Cardiac fibroblast (primary cell): ENCODE results near the gene NFIB.

Source experiments
- DNase-seq, 2 donors: peaks; one replicate each; pipeline versions ENCODE4 v3.0.0 to v3.0.0-alpha.2; 2010; ENCODE audit warnings: low read depth in 2 of 2
- H3K4me3 ChIP-seq, 2 donors: replicated peaks in 1 of 2; 1 replicate in 1 of 2; 2 replicates in 1 of 2; pipeline ENCODE4 v1.5.1; 2011; ENCODE audit warnings: low read depth in 2 of 2, low read length in 2 of 2, mild to moderate bottlenecking in 2 of 2, moderate library complexity in 1 of 2
- TF ChIP-seq, protein P1 (sequence below): IDR thresholded peaks from one replicate; pipeline ENCODE4 v1.5.1; 2011; ENCODE audit warnings: low read depth, mild to moderate bottlenecking, low read length, inconsistent platforms

The NFIB gene

DNA sequence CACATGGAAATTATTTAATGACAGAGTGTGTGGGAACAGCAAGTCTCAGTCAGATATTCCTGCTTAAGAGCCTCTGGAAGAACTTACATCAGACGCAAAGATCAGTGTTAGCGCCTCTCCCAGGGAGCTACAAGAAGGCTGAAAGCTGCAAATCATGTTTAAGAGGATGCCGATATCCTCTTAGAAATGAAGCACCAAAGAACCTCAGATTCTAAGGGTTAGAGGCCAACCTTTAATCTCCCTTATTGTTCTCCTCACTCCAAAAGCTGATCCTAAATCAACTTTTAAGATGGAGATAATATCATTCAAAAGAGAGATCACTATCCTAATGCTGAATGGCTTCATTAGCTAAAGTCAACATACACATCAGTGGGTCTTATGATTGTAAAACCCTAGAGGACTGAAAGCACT lies 160.6 kb downstream of the NFIB start:
- peak; percentile 41 to 57 for DNase-seq
- TF ChIP-seq, protein P1, sequence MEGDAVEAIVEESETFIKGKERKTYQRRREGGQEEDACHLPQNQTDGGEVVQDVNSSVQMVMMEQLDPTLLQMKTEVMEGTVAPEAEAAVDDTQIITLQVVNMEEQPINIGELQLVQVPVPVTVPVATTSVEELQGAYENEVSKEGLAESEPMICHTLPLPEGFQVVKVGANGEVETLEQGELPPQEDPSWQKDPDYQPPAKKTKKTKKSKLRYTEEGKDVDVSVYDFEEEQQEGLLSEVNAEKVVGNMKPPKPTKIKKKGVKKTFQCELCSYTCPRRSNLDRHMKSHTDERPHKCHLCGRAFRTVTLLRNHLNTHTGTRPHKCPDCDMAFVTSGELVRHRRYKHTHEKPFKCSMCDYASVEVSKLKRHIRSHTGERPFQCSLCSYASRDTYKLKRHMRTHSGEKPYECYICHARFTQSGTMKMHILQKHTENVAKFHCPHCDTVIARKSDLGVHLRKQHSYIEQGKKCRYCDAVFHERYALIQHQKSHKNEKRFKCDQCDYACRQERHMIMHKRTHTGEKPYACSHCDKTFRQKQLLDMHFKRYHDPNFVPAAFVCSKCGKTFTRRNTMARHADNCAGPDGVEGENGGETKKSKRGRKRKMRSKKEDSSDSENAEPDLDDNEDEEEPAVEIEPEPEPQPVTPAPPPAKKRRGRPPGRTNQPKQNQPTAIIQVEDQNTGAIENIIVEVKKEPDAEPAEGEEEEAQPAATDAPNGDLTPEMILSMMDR, result no peak
- no peak overlapping the region for H3K4me3 ChIP-seq

DNA sequence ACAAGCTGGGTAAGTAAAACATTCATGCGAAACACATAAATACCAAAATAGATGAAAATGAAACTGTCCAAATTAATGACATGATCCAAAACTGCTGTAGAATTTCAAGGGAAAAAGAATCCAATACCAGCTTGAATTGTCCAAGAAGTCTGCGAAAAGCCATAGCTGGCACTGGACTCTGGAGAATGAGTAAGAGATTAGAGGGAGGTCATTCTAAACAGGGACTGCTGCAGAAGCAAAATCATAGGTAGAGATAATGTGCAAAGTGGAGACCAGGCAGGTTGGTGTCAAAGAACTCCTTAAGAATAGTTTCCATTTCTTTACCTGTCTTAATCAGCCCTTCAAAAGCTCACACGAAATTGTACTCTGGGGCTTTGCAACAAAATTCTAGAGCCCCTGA lies 162.5 kb downstream of the NFIB start:
- TF ChIP-seq, protein P1, result no peak
- DNase-seq, result no peak
- no peak overlapping the region for H3K4me3 ChIP-seq

DNA sequence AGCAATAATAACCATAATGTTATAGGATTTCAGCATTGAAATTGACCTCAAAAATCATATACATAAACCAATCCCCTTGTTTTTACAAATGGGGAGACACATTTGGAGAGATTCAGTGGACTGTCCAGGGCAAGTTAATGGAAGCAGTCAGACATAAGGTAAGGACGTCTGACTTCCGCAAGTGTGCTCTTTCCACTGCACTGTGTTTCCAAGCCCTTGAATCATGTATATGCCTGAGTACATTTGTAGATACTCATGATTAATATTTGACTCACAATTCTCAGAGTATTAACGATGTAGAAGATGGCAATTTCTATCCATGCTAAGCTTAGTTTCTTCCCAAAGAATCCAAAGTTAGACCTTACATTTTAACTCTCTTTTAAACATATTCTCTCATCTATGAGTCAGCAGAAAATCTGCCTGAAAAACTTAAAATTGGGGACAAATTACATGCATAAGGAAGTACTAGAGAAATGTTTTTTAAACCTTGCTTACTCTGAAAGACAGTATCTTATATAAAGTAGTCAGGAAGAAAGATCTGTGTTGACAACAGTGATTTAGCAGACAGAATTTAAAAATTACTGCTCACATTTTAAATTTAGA lies 165.3 kb downstream of the NFIB start:
- DNase-seq, result peak in 1 of 2 donors; percentile 63
- TF ChIP-seq, protein P1, result no peak
- no peak overlapping the region for H3K4me3 ChIP-seq

DNA sequence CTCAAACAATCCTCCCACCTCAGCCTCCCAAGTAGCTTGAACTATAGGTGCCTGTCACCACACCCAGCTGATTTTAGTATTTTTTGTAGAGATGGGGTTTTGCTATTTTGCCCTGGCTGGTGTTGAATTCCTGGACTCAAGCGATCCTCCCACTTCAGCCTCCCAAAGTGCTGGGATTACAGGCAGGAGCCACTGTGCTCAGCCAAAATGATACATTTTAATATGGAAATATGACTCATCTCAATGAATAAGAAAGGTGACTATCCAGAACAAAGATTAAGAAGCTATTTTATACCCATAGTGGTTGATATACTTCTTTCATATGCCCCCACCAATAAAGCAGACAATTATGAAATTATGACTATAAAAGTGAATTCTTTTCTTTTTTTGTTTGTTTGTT lies 166.2 kb downstream of the NFIB start:
- TF ChIP-seq, protein P1, result no peak
- no peak for DNase-seq
- H3K4me3 ChIP-seq, result no peak overlapping the region

DNA sequence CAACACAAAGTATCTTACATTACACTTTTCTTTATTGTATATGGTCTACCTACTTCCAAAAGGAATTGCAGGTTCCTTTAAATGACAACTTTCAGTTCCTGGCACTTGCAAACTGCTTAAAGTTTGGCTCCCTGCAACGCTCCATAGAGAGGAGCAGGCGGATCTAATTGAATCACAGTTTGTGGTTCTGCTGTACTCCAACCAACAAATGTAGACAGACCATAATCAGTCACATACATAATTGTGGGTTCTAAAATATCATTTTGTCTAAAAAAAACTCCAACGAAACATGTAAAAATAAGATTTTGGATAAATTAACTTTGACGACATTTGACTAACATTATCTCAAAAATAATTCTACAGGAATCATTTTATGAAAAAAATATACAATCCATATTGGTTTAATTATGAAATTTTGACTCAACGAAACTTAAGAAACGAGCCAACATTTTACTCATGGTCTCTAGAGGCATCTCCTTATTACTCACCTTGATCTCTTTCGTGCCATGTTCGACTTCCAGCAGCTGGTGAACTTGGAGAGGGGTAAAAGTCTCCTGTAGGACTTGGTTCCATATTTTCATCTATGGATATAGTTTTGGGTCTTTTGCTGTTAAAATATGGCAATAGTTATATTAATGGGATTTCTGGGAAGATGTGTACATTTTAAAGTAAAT lies 167.6 kb downstream of the NFIB start:
- no peak overlapping the region for H3K4me3 ChIP-seq
- TF ChIP-seq, protein P1, result no peak
- peak in 1 of 2 donors; percentile 85 for DNase-seq

DNA sequence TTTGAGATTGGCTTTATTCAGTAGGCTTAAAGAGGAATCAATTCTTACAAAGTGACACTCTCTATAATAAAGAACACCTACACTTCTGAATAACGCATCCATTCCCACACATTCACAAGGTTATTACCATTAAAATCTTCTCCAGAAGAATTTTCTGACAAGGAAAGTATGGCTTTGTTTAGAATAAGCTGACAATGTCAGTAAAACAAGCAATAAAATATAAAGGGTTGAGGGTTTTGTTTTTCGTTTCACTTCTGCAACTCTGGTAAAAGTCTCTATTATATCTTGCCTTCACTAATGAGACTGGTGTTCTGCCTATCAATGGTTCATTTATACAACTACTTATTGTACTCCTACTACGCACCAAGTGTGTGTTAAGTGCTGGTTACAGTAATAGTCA lies 169.7 kb downstream of the NFIB start:
- DNase-seq, result no peak
- TF ChIP-seq, protein P1, result no peak
- H3K4me3 ChIP-seq, result no peak overlapping the region
